ENCODE measurements around the gene CELA1. TPM values are rescaled to one million over a fixed set of nuclear protein-coding genes. Genes with fewer than 3 reads are reported as not detected.

Gene CELA1
- total RNA-seq, 2 experiments from 2014 or later: 0.85 to 1.2 TPM

DNA sequence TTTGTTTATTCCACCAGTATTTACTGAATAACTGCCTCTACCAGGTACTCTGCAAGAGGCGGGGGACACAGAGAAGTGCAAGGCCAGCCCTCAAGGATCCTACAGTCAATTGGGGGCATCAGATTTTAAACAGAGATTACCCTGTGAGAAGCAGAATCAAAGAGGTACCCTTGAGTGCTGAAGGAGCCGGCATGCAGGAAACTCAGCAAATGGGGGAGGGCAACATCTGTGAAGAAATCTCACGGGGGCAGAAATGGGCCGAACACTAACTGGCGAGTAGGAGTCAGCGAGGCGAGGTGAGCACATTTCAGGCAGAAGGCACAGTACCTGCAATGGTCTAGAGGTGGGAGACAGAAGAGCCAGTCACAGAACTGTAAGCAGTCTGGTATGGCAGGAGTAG, 35.7 kb upstream of the CELA1 start:
- intact Hi-C loops (cut with DNase I, micrococcal nuclease): no loop called here
- Mint-ChIP-seq H3K9me3 (no peaks in the 10 kb centered on the region), H3K4me3 (no peak overlapping the region), H3K36me3 (ENCODE audit: low read depth) (peaks cover 54% of the 10 kb centered on the region), H3K4me1 (ENCODE audit: low read depth) (peaks cover 64% of the 10 kb centered on the region), H3K27me3 (no peaks in the 10 kb centered on the region), H3K27ac (peak overlapping the region; percentile 51)
- no peak for DNase-seq
- CTCF ChIA-PET: interaction anchor here (0.5 kb wide), 1 partner anchor 133 kb away, joined by 3 read pairs; no protein-coding TSS in a partner anchor
- H3K4me3 ChIP-seq (ENCODE audit: low read length): no peak overlapping the region
- no peak for TF ChIP-seq CTCF (IDR thresholded peaks at IDR 0.05)
- no peaks in the 10 kb centered on the region for H3K9me3 ChIP-seq (ENCODE audit: control insufficient read depth in 1 of 2, insufficient read depth in 1 of 2, low read length in 2 of 2)
- ATAC-seq (ENCODE audit: poor library complexity): no peak
- H3K27me3 ChIP-seq (ENCODE audit: control insufficient read depth in 1 of 2, insufficient read depth in 2 of 2, low read length in 2 of 2): no peaks in the 10 kb centered on the region
- peaks cover 36% of the 10 kb centered on the region for H3K4me1 ChIP-seq (ENCODE audit: insufficient read depth, low read length)
- H3K36me3 ChIP-seq (ENCODE audit: insufficient read depth, low read length): peaks cover 36% of the 10 kb centered on the region
- POLR2A ChIA-PET: interaction anchor here (1.6 kb wide), 1 partner anchor 13 kb away, joined by 4 read pairs; no protein-coding TSS in a partner anchor
- no peak overlapping the region for H3K27ac ChIP-seq (ENCODE audit: low read depth in 1 of 2, low read length in 2 of 2)

DNA sequence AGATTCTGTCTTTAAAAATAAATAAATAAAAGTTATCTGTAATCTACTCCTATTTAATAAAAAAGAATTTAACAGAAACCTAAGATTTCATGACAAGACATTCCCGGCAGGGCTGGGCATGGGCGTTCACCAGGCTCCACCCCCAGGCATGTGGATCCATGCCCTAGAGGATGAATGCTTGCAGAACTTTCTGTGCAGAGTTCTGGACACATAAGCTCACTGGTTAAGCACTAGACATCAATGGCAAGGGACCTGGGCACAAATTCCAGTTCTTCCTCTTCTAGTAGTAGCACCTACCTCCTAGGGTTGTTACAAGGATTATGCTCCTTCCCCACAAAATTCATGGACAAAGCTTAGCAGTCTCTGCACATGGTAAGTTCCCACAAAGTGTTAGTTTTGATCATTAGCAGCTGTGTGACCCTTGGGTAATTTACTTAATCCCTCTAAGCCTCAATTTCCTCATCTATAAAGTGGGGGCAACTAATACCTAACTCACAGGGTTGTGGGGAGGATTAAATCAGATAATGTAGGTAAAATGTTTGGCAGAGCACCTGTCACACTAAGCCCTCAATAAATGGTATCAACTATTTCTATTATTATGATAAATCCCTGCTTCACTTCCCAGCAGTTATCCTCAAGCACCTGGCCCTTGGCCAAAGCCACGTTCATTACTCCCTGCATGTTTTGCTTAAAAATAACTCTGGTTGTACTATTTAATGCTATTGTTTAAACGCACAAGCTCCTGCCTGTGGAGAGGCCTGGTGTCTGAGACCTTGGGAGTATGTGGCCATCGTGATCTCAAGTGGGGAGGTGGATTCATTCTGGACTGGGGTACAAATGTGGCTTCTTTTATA, 35.0 kb upstream of the CELA1 start:
- Mint-ChIP-seq H3K9me3 (no peaks in the 10 kb centered on the region), H3K36me3 (ENCODE audit: low read depth) (peaks cover 61% of the 10 kb centered on the region), H3K4me3 (no peak overlapping the region), H3K27me3 (no peaks in the 10 kb centered on the region), H3K27ac (peak overlapping the region; percentile 51), H3K4me1 (ENCODE audit: low read depth) (peaks cover 60% of the 10 kb centered on the region)
- Histone ChIP-seq H3K27me3 (ENCODE audit: control insufficient read depth in 1 of 2, insufficient read depth in 2 of 2, low read length in 2 of 2) (no peaks in the 10 kb centered on the region), H3K27ac (ENCODE audit: low read depth in 1 of 2, low read length in 2 of 2) (no peak overlapping the region), H3K9me3 (ENCODE audit: control insufficient read depth in 1 of 2, insufficient read depth in 1 of 2, low read length in 2 of 2) (no peaks in the 10 kb centered on the region), H3K4me1 (ENCODE audit: insufficient read depth, low read length) (peaks cover 34% of the 10 kb centered on the region), H3K4me3 (ENCODE audit: low read length) (no peak overlapping the region), H3K36me3 (ENCODE audit: insufficient read depth, low read length) (peaks cover 43% of the 10 kb centered on the region)
- DNase-seq (no peak), ATAC-seq (ENCODE audit: poor library complexity) (no peak)
- TF ChIP-seq CTCF (IDR thresholded peaks at IDR 0.05): no peak
- ChIA-PET CTCF (no interaction called here), POLR2A (interaction anchor here (1.6 kb wide), 1 partner anchor 13 kb away, joined by 4 read pairs; no protein-coding TSS in a partner anchor)
- intact Hi-C loops (cut with DNase I, micrococcal nuclease): no loop called here

- Histone ChIP-seq H3K27ac (ENCODE audit: low read depth in 1 of 2, low read length in 2 of 2) (no peak overlapping the region), H3K9me3 (ENCODE audit: control insufficient read depth in 1 of 2, insufficient read depth in 1 of 2, low read length in 2 of 2) (no peaks in the 10 kb centered on the region), H3K4me3 (ENCODE audit: low read length) (no peak overlapping the region), H3K4me1 (ENCODE audit: insufficient read depth, low read length) (peaks cover 33% of the 10 kb centered on the region), H3K36me3 (ENCODE audit: insufficient read depth, low read length) (peaks cover 51% of the 10 kb centered on the region), H3K27me3 (ENCODE audit: control insufficient read depth in 1 of 2, insufficient read depth in 2 of 2, low read length in 2 of 2) (no peaks in the 10 kb centered on the region)
- H3K4me3 Mint-ChIP-seq: no peak overlapping the region
- ChIA-PET POLR2A (interaction anchor here (1.3 kb wide), 1 partner anchor 9 kb away, joined by 3 read pairs; no protein-coding TSS in a partner anchor), CTCF (no interaction called here)
- H3K9me3 Mint-ChIP-seq: no peaks in the 10 kb centered on the region
- ATAC-seq (ENCODE audit: poor library complexity) (no peak), DNase-seq (no peak)
- H3K4me1 Mint-ChIP-seq (ENCODE audit: low read depth): peaks cover 49% of the 10 kb centered on the region
- H3K36me3 Mint-ChIP-seq (ENCODE audit: low read depth): peaks cover 65% of the 10 kb centered on the region
- no peak for TF ChIP-seq CTCF (IDR thresholded peaks at IDR 0.05)
- no peak overlapping the region for H3K27ac Mint-ChIP-seq
- intact Hi-C loops (cut with DNase I, micrococcal nuclease): no loop called here
- no peaks in the 10 kb centered on the region for H3K27me3 Mint-ChIP-seq
These were observed 33.1 kb upstream of the CELA1 start for GRCh38 chr12:51379571-51379970.
